ENCODE measurements around the gene ALK. TPM values are rescaled to one million over a fixed set of nuclear protein-coding genes. Genes with fewer than 3 reads are reported as not detected.

ALK gene
- total RNA-seq, 4 donors from 2014 or later = 0.66 TPM; not detected in 3

- H3K4me3 ChIP-seq (ENCODE audit: low read depth, poor library complexity, severe bottlenecking) = no peak overlapping the region
- WGBS, 2 donors = 58 to 69% methylated on average over 2 of the region's 2 CpGs
- no peak for DNase-seq (ENCODE audit: low spot score in 2 of 2)
- intact Hi-C loops (cut with DNase I; ENCODE audit: low total_unique reads) = no loop called here
- TF ChIP-seq CTCF (IDR thresholded peaks at IDR 0.05) (no peak), POLR2A (IDR thresholded peaks at IDR 0.05) (no peak)
Measured at GRCh38 chr2:29777161-29777560, 144.2 kb downstream of the ALK start.

GRCh38 chr2:29776406-29776805 is 145.0 kb downstream of the ALK start:
- no peak overlapping the region for H3K4me3 ChIP-seq (ENCODE audit: low read depth, poor library complexity, severe bottlenecking)
- 67 to 75% methylated on average over 2 of the region's 3 CpGs for WGBS, 2 donors
- TF ChIP-seq CTCF (IDR thresholded peaks at IDR 0.05) (no peak), POLR2A (IDR thresholded peaks at IDR 0.05) (no peak)
- DNase-seq (ENCODE audit: low spot score in 2 of 2) = no peak
- intact Hi-C loops (cut with DNase I; ENCODE audit: low total_unique reads) = no loop called here

DNA sequence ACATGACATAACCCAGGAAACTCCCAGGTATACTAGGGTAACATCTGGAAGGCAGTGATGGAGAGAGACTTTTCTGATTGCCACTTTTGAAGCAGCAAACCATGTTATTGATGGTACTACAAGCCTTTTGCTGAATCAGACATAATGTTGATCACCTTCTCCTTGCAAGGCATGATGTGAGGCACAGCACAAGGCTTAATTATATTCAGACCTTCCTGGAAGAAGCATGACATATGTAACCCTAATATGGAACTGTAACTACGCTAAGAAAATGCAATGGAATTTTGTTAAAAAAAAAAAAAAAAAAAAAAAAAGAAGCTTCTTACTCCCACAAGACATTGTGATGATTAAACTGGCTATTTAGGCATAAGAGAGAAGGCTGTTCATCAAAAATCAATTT is 145.4 kb downstream of the ALK start:
- no peak for DNase-seq (ENCODE audit: low spot score in 2 of 2)
- H3K4me3 ChIP-seq (ENCODE audit: low read depth, poor library complexity, severe bottlenecking) = no peak overlapping the region
- intact Hi-C loops (cut with DNase I; ENCODE audit: low total_unique reads) = no loop called here
- 29 to 65% methylated on average over 1 of the region's 1 CpG for WGBS, 2 donors
- TF ChIP-seq POLR2A (IDR thresholded peaks at IDR 0.05) (no peak), CTCF (IDR thresholded peaks at IDR 0.05) (no peak)

DNA sequence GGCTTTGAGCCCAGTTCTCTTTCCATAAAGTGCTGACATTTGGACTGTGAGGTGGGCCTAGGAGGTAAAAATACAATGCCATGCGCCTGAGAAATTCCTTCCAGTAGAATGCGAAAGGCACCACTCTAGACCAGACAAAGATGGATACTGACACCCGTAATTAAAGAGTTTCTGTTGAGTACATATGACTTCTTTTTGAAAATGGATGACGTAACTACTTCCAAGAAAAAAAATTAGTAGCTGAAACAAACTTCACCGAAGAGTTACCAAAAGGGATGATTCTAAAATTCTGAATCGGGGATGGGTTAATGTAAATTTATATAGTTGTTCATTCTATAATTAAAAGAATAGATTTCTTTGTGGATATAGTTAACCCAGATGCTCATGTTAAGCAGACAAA is 146.8 kb downstream of the ALK start:
- TF ChIP-seq CTCF (IDR thresholded peaks at IDR 0.05) (no peak), POLR2A (IDR thresholded peaks at IDR 0.05) (no peak)
- no peak overlapping the region for H3K4me3 ChIP-seq (ENCODE audit: low read depth, poor library complexity, severe bottlenecking)
- WGBS, 2 donors = 91 to 94% methylated on average over 6 of the region's 6 CpGs
- intact Hi-C loops (cut with DNase I; ENCODE audit: low total_unique reads) = no loop called here
- no peak for DNase-seq (ENCODE audit: low spot score in 2 of 2)

DNA sequence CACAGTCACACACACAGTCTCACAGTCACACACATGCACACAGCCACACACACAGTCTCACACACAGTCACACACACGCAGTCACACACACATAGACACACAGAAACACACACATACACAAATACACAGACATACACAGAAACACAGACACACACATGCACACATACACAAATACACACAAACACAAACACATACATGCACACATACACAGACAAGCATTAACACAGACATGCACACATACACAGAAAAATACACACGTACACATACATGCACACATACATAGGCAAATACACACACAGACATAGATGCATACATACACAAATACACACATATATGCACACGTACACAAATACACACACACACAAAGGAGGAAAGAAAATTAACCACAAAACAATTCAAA is 150.5 kb downstream of the ALK start:
- DNase-seq (ENCODE audit: low spot score in 2 of 2) = no peak
- H3K4me3 ChIP-seq (ENCODE audit: low read depth, poor library complexity, severe bottlenecking) = no peak overlapping the region
- WGBS, 2 donors = 89 to 91% methylated on average over 3 of the region's 3 CpGs
- TF ChIP-seq POLR2A (IDR thresholded peaks at IDR 0.05) (no peak), CTCF (IDR thresholded peaks at IDR 0.05) (no peak)
- intact Hi-C loops (cut with DNase I; ENCODE audit: low total_unique reads) = no loop called here

DNA sequence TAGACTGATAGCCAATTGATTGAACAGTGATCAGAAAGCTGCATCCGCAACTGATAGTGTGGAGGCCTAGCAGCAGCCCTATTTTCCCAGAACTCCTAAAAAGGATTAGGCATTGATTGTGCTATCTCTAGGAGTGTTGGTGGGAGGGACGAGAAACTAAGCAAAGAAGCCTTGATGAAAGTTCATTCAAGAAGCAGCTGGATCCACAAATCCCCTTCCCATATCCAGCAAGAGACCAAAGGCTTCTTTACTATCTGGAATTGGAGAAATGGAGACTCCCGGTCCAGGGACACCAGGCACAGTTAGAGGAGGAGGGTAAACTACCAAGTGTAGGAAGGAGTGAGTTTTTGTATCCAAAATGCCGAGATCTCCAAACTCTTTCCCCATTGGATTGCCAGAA is 151.5 kb downstream of the ALK start:
- no peak overlapping the region for H3K4me3 ChIP-seq (ENCODE audit: low read depth, poor library complexity, severe bottlenecking)
- TF ChIP-seq CTCF (IDR thresholded peaks at IDR 0.05) (no peak), POLR2A (IDR thresholded peaks at IDR 0.05) (no peak)
- DNase-seq (ENCODE audit: low spot score in 2 of 2) = no peak
- intact Hi-C loops (cut with DNase I; ENCODE audit: low total_unique reads) = no loop called here
- 89 to 92% methylated on average over 4 of the region's 4 CpGs for WGBS, 2 donors
